ENCODE results near the gene GPAM.
A peak's percentile ranks its signal among the peaks of the same experiment; 100 is the strongest.
"Not testable (repeated sequence)": the region's sequence is repeated elsewhere in the genome, so short reads cannot be mapped to it uniquely, and the experiment has no call there.

Gene GPAM, protein sequence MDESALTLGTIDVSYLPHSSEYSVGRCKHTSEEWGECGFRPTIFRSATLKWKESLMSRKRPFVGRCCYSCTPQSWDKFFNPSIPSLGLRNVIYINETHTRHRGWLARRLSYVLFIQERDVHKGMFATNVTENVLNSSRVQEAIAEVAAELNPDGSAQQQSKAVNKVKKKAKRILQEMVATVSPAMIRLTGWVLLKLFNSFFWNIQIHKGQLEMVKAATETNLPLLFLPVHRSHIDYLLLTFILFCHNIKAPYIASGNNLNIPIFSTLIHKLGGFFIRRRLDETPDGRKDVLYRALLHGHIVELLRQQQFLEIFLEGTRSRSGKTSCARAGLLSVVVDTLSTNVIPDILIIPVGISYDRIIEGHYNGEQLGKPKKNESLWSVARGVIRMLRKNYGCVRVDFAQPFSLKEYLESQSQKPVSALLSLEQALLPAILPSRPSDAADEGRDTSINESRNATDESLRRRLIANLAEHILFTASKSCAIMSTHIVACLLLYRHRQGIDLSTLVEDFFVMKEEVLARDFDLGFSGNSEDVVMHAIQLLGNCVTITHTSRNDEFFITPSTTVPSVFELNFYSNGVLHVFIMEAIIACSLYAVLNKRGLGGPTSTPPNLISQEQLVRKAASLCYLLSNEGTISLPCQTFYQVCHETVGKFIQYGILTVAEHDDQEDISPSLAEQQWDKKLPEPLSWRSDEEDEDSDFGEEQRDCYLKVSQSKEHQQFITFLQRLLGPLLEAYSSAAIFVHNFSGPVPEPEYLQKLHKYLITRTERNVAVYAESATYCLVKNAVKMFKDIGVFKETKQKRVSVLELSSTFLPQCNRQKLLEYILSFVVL
- total RNA-seq, result 11.1 to 13.6 (median 11.7) reads per million in 3 donors

GRCh38 chr10:112183329-112184051 is at the start of gene GPAM:
Gene GPAM (minus strand): TSS chr10:112183765. CDS start chr10:112181784, 1,981 bp downstream.
- DNase-seq, result peak; percentile 93 to 95 (median 94)
- no peaks in the 10 kb centered on the region for H3K9me3 ChIP-seq (ENCODE audit: control insufficient read depth, low read length)
- peak within 1 kb of the TSS; percentile 66 for H3K27ac ChIP-seq (ENCODE audit: insufficient read depth, low read length, poor library complexity, severe bottlenecking)
- H3K4me3 ChIP-seq (ENCODE audit: insufficient read depth, low read depth, low read length, poor library complexity, severe bottlenecking), result peak within 1 kb of the TSS; percentile 96
- no peaks in the 10 kb centered on the region for H3K27me3 ChIP-seq (replicated peaks; ENCODE audit: control insufficient read depth, insufficient read depth, low read length, poor library complexity, severe bottlenecking)
- peaks cover 6% of the 10 kb centered on the region for H3K4me1 ChIP-seq (ENCODE audit: control insufficient read depth, insufficient read depth, low read length, poor library complexity, severe bottlenecking)
- peaks cover 11% of the 10 kb centered on the region for H3K36me3 ChIP-seq (ENCODE audit: control insufficient read depth, insufficient read depth, low read length)

GRCh38 chr10:112232670-112233069 is 49.1 kb upstream of the GPAM start:
- H3K4me3 ChIP-seq (ENCODE audit: insufficient read depth, low read depth, low read length, poor library complexity, severe bottlenecking), result no peak overlapping the region
- no peak overlapping the region for H3K27ac ChIP-seq (ENCODE audit: insufficient read depth, low read length, poor library complexity, severe bottlenecking)
- no peaks in the 10 kb centered on the region for H3K27me3 ChIP-seq (replicated peaks; ENCODE audit: control insufficient read depth, insufficient read depth, low read length, poor library complexity, severe bottlenecking)
- no peaks in the 10 kb centered on the region for H3K36me3 ChIP-seq (ENCODE audit: control insufficient read depth, insufficient read depth, low read length)
- no peaks in the 10 kb centered on the region for H3K9me3 ChIP-seq (ENCODE audit: control insufficient read depth, low read length)
- no peak for DNase-seq
- no peaks in the 10 kb centered on the region for H3K4me1 ChIP-seq (ENCODE audit: control insufficient read depth, insufficient read depth, low read length, poor library complexity, severe bottlenecking)

DNA sequence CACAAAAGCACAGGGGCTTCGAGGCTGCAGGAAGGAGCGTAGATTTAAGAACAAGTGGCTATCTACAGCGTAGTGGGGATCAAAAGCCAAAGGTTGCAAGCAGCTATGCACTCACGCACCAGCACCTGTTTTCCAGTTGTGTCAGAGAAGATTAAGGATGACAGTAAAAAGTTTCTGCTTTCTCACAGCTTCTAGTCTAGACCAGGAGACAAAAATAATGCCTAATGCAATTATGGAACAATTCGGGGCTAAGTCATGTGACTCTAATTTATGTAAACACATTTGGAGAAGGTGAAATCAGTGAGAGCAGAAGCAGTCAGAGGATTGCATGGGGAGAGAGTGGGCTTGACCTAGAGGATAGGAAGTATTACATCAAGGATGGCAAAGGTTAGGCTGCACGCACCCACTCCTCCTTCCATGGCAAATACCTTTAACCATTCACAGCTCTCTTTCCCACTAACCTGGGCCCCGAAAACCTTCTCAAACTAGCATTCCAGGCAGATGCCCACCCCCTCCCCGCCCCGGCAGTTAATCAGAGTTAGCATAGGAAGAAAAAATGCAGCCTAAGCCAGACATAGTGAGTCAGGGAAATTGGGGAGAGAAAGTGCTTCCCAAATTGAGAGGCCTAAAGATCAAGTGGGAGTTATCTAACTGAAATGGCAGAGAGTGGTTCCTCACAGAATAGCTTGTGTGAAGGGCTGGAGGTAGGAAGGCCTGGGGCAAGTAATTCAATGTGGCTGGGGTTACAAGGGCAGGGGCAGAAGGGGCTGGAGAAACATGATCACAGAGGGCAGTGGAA is 48.2 kb upstream of the GPAM start:
- H3K4me1 ChIP-seq (ENCODE audit: control insufficient read depth, insufficient read depth, low read length, poor library complexity, severe bottlenecking), result no peaks in the 10 kb centered on the region
- no peaks in the 10 kb centered on the region for H3K27me3 ChIP-seq (replicated peaks; ENCODE audit: control insufficient read depth, insufficient read depth, low read length, poor library complexity, severe bottlenecking)
- no peak overlapping the region for H3K27ac ChIP-seq (ENCODE audit: insufficient read depth, low read length, poor library complexity, severe bottlenecking)
- DNase-seq, result no peak
- H3K9me3 ChIP-seq (ENCODE audit: control insufficient read depth, low read length), result no peaks in the 10 kb centered on the region
- no peak overlapping the region for H3K4me3 ChIP-seq (ENCODE audit: insufficient read depth, low read depth, low read length, poor library complexity, severe bottlenecking)
- no peaks in the 10 kb centered on the region for H3K36me3 ChIP-seq (ENCODE audit: control insufficient read depth, insufficient read depth, low read length)

GRCh38 chr10:112230325-112230988 is 46.9 kb upstream of the GPAM start:
- Histone ChIP-seq H3K9me3 (ENCODE audit: control insufficient read depth, low read length) (no peaks in the 10 kb centered on the region), H3K4me1 (ENCODE audit: control insufficient read depth, insufficient read depth, low read length, poor library complexity, severe bottlenecking) (no peaks in the 10 kb centered on the region), H3K27me3 (replicated peaks; ENCODE audit: control insufficient read depth, insufficient read depth, low read length, poor library complexity, severe bottlenecking) (no peaks in the 10 kb centered on the region), H3K4me3 (ENCODE audit: insufficient read depth, low read depth, low read length, poor library complexity, severe bottlenecking) (no peak overlapping the region), H3K36me3 (ENCODE audit: control insufficient read depth, insufficient read depth, low read length) (no peaks in the 10 kb centered on the region), H3K27ac (ENCODE audit: insufficient read depth, low read length, poor library complexity, severe bottlenecking) (no peak overlapping the region)
- DNase-seq, result no peak

- no peak overlapping the region for H3K27ac ChIP-seq (ENCODE audit: insufficient read depth, low read length, poor library complexity, severe bottlenecking)
- no peaks in the 10 kb centered on the region for H3K36me3 ChIP-seq (ENCODE audit: control insufficient read depth, insufficient read depth, low read length)
- no peak overlapping the region for H3K4me3 ChIP-seq (ENCODE audit: insufficient read depth, low read depth, low read length, poor library complexity, severe bottlenecking)
- DNase-seq, result no peak
- H3K27me3 ChIP-seq (replicated peaks; ENCODE audit: control insufficient read depth, insufficient read depth, low read length, poor library complexity, severe bottlenecking), result no peaks in the 10 kb centered on the region
- H3K9me3 ChIP-seq (ENCODE audit: control insufficient read depth, low read length), result no peaks in the 10 kb centered on the region
- H3K4me1 ChIP-seq (ENCODE audit: control insufficient read depth, insufficient read depth, low read length, poor library complexity, severe bottlenecking), result no peaks in the 10 kb centered on the region
Measured at GRCh38 chr10:112229901-112230300, 46.3 kb upstream of the GPAM start.

- no peak for DNase-seq
- H3K9me3 ChIP-seq (ENCODE audit: control insufficient read depth, low read length), result no peaks in the 10 kb centered on the region
- no peak overlapping the region for H3K27ac ChIP-seq (ENCODE audit: insufficient read depth, low read length, poor library complexity, severe bottlenecking)
- no peaks in the 10 kb centered on the region for H3K36me3 ChIP-seq (ENCODE audit: control insufficient read depth, insufficient read depth, low read length)
- no peaks in the 10 kb centered on the region for H3K27me3 ChIP-seq (replicated peaks; ENCODE audit: control insufficient read depth, insufficient read depth, low read length, poor library complexity, severe bottlenecking)
- no peaks in the 10 kb centered on the region for H3K4me1 ChIP-seq (ENCODE audit: control insufficient read depth, insufficient read depth, low read length, poor library complexity, severe bottlenecking)
- H3K4me3 ChIP-seq (ENCODE audit: insufficient read depth, low read depth, low read length, poor library complexity, severe bottlenecking), result no peak overlapping the region
Measured at GRCh38 chr10:112229096-112229495, 45.5 kb upstream of the GPAM start.

DNA sequence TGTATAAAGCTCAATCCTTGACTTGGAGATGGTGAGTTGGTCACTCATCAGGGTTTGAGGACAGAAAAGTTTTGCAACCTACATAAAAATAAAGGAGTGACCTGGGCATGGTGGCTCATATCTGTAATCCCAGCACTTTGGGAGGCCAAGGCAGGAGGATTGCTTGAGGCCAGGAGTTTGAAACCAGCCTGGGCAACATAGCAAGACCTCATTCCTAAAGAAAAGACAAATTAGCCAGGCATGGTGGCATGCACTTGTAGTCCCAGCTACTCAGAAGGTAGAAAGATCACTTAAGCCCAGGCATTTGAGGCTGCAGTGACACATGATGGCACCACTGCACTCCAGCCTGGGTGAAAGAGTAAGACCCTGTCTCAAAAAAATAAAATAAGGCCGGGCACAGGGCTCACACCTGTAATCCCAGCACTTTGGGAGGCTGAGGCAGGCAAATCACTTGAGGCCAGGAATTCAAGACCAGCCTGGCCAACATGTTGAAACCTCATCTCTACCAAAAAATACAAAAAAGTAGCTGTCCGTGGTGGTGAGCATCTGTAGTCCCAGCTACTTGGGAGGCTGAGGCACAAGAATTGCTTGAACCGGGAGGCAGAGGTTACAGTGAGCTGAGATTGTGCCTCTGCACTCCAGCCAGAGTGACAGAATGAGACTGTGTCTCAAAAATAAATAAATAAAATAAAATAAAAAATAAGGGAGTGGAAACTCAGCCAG is 45.0 kb upstream of the GPAM start:
- H3K36me3 ChIP-seq (ENCODE audit: control insufficient read depth, insufficient read depth, low read length); H3K4me1 ChIP-seq (ENCODE audit: control insufficient read depth, insufficient read depth, low read length, poor library complexity, severe bottlenecking); H3K4me3 ChIP-seq (ENCODE audit: insufficient read depth, low read depth, low read length, poor library complexity, severe bottlenecking); DNase-seq; H3K27me3 ChIP-seq (replicated peaks; ENCODE audit: control insufficient read depth, insufficient read depth, low read length, poor library complexity, severe bottlenecking); H3K27ac ChIP-seq (ENCODE audit: insufficient read depth, low read length, poor library complexity, severe bottlenecking); H3K9me3 ChIP-seq (ENCODE audit: control insufficient read depth, low read length): not testable (repeated sequence)

- DNase-seq, result no peak
- no peaks in the 10 kb centered on the region for H3K9me3 ChIP-seq (ENCODE audit: control insufficient read depth, low read length)
- H3K4me1 ChIP-seq (ENCODE audit: control insufficient read depth, insufficient read depth, low read length, poor library complexity, severe bottlenecking), result no peaks in the 10 kb centered on the region
Measured at GRCh38 chr10:112227331-112227987, 43.9 kb upstream of the GPAM start.

More at GRCh38 chr10:112227331-112227987, 43.9 kb upstream of the GPAM start:
- no peaks in the 10 kb centered on the region for H3K36me3 ChIP-seq (ENCODE audit: control insufficient read depth, insufficient read depth, low read length)
- H3K27me3 ChIP-seq (replicated peaks; ENCODE audit: control insufficient read depth, insufficient read depth, low read length, poor library complexity, severe bottlenecking), result no peaks in the 10 kb centered on the region
- no peak overlapping the region for H3K4me3 ChIP-seq (ENCODE audit: insufficient read depth, low read depth, low read length, poor library complexity, severe bottlenecking)
- H3K27ac ChIP-seq (ENCODE audit: insufficient read depth, low read length, poor library complexity, severe bottlenecking), result no peak overlapping the region

Measured in effector memory CD4-positive, alpha-beta T cell (primary cell).